GM11168 (cell line): ENCODE measurements around the gene TBC1D12.

Experiments
- in situ Hi-C: fragments of 300-500 bp; cut with MboI; formaldehyde crosslinking; loops from one replicate; pipeline ENCODE4 v1.12.0; 2022; ENCODE audit warnings: low sequenced_read_pairs; ENCODE audit not compliant: unreplicated experiment

The TBC1D12 gene

DNA sequence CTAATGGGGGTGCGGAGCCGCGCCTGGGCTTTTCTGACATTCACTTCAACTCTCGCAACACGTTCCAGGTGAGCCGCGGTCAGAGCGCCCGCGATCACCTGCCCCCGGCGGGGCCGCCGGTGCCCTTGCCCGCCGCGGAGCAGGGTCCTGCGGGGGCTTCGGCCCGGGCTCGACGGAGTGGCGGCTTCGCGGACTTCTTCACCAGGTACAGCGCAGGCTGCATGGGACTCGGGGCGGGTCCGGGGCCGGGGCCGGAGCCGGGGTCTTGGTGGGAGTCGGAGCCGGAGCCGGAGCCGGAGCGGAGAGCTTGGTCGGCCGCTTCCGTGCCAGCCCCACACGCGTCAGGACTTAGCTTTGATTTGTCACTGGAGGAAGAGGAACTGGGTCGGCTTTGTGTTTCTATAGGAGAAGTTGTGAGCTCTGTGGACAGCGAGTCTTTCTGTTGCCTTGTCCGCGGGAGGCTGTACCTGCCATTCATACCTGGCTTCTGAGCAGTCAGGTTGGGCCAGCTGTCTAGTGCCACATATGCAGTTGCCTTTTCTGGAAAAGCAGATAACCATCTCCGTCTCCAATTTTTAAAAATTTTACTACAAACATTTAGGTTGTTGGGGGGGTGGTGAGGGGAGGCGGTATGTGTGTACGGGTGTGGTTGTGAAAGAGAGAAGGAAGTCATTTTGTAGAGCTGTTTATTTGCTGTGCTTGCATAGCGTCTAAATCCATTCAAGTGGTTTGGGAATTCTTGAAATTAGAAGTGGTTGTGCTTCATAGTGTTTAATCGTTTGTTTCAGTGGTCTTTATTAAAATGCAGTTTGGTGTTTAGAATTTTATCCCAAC is 1.3 kb downstream of the TBC1D12 start:
- in situ Hi-C loops = no loop called here

DNA sequence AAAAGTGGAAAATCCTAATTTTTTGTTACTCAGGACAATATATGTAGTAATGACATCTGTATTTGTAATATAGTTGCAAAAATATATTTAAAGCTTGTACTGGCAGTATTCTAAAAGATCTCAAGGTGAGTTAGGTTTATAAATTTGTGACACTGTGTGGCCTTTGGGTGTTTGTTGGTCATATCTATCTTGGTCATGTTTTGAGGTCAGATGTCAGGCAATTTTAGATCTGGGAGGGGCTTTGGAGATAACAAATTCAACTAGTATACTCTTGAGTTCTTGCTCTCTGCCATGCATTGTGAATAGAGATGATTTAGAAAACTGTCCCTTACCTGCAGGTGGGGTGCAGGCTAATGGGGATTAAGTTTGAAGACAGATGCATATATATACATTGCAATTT is 3.1 kb downstream of the TBC1D12 start:
- in situ Hi-C loops = no loop called here

DNA sequence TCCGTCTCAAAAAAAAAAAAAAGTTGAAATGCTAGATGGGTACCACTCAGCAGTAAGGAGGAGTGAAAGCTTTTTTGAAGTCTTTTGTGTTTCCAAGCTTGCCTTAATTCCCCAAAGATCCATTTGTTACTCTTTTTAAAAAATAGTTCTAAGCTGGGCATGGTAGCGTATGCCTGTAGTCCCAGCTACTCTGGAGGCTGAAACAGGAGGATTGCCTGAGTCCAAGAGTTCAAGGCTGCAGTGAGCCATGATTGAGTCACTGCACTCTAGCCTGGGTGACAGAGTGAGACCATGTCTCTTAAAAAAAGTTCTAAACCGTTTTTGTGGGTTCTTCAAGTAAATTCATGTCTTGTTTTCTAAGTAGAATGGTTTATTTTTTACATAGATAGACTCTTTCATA is 5.3 kb downstream of the TBC1D12 start:
- in situ Hi-C loops = no loop called here

DNA sequence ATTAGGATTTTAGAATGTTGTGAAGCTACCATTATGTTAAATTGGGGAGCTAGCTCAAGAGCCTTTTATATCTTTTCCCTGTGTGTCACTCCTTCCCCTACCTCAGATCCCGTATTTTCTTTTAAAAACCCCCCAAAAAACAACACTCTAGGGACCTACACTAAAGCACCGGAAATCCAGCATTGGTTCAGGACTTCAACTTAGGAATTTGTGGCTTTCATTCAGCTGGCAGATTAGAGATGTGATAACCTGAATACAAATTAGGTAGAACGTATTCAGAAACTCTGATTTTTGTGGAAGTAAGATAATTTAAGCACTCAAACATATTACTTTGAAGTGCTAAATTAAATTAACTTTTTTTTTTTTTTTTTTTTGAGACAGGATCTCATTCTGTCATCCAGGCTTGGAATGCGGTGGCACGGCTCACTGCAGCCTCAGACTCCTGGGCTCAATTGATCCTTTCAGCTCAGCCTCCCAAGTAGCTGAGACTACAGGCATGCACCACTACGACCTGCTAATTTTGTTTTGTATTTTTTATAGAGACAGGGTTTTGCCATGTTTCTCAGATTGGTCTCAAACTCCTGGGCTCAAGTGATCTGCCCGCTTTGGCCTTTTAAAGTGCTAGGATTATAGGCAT is 6.8 kb downstream of the TBC1D12 start:
- in situ Hi-C loops = no loop called here

DNA sequence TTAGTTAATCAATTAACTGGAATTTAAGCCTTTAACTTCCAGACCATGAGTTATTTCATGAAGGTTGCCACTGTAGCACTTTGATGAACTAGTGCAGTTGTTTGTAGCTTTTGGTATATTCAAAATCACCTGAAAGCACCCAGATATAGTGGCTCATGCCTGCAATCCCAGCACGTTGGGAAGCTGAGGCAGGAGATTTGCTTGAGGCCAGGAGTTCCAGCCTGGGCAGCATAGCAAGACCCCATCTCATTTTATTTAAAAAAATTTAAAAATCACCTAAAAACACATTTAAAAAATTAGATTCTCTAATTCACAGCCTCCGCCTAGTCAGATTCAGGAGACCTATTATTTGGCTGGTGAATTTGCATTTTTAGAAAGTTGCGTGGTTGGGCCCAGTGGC is 9.0 kb downstream of the TBC1D12 start:
- in situ Hi-C loops = no loop called here

DNA sequence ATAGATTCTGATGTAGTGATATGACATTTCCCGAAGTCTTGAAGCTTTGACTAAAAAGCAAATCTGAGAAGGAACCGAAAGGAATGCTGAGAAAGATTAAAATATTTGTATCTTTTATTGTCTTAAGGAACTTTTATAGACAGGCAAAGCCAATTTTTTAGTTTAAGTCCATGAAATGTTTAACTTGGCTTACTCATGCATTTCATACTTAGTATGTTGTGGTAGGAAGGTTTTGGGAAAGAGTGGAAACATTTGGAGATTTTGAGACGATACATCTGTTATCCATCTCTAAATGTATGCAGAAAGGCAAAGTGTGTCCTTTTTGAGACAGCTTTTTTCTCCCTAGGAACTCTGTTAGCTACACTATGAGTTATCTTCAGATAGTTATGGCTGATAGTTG is 10.1 kb downstream of the TBC1D12 start:
- in situ Hi-C loops = no loop called here

DNA sequence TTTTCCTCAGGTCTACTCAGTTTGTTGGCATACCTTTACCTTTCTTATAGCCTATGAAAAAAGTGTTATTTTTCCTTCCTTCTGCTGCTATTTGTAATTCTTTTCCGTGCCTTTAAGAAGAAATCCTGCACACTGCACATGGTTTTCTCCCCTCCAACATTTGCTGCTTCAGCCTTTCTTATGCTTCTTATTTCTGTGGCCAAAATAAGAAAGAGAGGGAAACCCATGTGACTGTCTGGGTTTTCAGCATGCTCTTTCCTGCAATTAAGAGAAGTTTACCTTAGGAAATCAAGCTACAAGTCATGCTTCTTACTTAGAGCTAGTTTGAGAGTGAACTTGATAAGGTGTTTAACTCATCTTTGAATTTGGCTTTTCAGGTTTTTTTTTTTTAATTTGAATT is 11.0 kb downstream of the TBC1D12 start:
- in situ Hi-C loops = no loop called here

DNA sequence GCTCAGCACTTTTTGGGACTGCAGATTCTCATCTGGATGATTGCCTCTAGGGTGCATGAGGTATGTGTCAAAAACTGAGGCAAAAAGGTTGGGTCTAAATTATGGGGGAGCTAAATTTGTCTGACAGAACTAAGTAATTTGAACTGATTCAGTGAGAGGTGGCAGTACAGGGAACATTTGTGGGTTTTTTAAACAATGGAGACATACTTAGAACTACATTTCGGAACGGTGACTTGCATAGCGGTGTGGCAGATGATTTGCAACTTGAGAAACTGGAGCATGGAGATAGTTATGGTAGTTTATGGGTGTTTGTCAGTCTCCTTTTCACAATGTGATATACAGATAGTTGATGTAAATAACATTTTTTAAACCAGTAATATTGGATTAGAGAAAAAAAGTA is 14.6 kb downstream of the TBC1D12 start:
- in situ Hi-C loops = no loop called here

DNA sequence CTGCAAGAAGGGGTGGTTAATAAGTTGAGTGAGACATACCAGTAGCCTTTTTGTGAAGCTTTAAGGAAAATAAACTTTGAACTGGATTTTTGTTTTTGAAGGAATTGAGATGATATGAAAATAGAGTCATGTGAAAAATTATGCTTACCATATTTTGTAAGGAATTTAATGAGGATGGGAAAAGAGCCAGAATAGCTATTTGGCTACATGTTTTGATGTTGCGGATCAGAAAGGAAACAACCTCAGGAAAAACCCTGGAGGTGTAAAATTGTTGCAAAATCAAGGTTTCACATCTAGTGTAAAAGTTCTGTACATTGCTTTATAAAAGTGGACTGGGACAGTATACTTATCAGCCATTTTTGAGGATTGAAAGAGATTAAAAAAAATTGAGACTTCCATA is 15.0 kb downstream of the TBC1D12 start:
- in situ Hi-C loops = no loop called here

DNA sequence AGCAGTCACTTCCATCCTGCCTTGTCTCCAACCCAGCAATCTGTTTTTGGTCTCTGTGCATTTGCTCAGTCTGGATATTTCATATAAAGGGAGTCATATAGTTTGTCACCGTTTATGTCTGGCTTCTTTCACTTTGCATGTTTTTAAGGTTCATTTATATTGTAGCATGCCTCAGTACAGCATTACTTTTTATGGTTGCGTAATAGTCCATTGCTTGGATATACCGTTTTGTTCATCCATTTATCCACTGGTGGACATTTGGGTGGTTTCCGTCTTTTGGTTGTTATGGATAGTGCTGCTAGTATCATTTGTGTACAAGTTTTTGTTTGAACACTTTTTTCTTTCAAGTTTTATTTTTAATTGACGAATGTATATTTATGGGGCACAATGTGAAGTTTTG is 18.2 kb downstream of the TBC1D12 start:
- in situ Hi-C loops = no loop called here

DNA sequence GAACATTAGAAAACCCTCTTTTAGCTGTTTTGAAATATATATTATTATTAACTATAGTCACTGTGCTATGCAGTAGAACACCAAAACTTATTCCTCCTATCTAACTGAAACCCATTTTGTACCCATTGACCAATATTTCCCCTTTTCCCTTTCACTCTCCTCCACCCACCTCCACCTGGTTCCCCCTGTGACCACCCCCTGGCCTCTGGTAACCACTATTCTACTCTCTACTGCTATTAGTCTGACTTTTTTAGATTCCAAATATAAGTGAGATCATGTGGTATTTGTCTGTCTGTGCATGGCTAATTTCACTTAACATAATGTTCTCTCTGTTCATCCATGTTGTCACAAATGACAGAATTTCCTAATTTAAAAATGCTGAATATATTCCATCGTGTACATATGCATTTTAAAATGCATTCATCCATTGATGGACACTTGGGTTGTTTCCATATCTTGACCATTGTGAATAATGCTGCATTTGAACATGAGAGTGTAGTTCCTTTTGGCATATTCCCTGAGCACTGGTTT is 18.7 kb downstream of the TBC1D12 start:
- in situ Hi-C loops = no loop called here

DNA sequence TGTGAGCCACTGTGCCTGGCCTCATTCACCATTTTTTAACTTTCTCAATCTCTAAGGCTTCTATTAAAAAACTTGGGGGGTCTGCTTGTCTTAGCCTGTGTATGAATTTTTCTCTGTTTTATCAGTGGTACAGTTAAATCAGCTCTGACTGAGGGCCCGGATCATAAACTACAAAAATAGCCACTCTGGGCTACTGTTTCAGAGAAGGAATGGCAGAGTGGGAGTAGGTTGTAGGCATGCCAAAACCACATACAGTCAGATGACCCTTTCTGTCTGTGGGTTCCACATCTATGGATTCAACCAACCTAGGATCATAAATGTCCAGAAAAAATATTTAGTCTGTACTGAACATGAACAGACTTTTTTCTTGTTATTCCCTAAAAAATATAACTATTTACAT is 21.3 kb downstream of the TBC1D12 start:
- in situ Hi-C loops = no loop called here

DNA sequence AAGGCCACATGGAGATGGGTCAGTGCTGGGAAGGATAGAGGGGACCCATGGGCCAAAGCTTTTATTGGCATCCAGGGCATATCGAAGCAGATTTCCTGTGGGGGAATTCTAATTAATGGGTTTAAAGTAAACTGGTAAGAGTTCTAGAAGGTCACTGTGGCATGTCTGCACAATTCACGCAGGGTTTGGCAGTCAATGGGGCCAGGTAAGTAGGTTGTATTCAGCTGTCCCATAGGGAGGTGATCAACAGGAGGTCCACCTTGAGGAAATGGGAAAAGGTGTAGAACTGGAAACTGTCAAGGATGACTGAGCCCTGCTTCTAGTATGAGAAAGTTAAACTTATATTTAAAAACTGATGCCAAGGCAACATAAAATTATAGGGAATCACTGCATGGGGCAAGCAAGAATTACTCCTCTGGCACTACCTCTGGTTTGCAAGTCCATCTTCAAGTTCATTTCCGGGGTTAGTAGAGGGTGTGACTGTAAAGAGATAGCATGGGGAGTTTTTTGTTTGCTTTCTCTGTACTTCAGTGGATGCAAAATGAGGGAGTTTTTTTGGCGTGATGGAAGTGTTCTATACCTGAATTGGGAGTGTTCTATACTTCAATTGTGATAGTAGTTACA is 22.5 kb downstream of the TBC1D12 start:
- in situ Hi-C loops = no loop called here

DNA sequence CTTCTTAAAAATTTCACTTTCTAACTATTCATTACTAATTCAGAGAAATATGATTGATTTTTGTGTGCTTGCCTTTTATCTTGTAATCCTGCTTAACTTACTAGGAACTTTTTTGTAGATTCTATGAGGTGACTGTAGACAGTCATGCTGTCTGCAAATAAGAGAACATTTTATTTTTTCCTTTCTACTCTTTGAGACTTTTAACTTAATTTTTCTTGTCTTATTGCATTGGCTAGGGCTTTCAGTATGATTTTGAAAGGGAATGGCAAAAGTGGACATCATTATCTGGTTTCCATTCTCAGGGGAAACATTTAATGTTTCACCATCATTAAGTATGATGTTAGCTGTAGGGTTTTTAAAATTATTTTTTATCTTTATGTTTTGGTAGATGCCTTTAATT is 23.6 kb downstream of the TBC1D12 start:
- in situ Hi-C loops = no loop called here

DNA sequence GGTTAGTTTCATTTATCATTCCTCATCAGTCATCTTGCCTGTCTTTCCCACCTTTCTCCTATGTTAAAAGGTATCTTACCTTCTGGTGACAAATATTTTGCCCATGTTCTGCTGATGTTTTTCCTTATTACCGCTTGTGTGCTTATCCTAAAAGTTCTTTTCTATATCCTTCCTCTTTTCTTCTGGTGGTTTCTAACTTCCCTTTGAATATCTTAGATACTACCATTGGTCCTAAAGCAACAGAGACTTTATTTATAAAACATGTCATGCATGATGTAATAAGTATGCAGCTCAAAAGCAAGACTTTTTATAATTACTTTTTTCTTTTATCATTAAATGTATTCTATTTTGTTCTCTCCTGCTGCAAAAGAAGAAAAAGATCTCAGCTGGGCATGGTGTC is 24.8 kb downstream of the TBC1D12 start:
- in situ Hi-C loops = no loop called here

DNA sequence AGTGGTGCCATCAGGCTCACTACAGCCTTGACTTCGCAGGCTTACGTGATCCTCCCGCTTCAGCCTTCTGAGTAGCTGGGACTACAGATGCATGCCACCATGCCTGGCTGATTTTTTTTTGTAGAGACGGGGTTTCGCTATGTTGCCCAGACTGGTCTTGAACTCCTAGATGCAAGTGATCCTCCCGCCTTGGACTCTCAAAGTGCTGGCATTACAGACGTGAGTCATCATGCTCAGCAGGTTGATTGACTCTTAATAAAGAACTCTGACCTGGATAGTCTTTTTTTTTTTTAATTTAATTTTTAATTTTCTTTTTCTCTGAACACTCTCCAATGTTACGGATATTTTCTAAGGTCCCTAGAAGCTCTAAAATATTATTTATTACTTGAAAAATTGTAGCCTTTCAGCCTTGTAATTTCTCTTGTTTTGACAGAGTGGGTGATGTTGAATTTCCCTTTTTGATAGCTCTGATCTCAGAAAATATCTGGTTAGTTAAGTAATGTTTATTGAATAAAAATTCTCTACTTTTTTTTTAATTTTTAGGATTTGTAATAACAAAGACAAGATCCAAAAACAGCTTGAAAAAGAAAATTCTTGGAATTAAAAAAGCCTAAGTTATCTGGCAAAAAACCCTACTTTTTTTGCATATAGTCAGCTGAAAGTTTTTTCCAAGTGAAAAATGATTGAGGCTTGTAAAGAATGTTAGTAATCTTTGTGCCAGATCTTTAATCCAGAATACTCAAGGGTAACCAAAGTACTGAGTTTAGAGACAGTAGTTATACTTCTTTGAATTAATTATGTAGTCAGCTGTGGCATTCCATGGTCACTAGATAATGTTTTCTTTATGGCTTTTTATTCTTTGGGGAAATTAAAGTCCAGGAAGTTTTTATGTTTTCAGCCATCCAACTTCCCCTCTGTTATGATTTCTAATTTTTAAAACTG is 26.7 kb downstream of the TBC1D12 start:
- in situ Hi-C loops = no loop called here

DNA sequence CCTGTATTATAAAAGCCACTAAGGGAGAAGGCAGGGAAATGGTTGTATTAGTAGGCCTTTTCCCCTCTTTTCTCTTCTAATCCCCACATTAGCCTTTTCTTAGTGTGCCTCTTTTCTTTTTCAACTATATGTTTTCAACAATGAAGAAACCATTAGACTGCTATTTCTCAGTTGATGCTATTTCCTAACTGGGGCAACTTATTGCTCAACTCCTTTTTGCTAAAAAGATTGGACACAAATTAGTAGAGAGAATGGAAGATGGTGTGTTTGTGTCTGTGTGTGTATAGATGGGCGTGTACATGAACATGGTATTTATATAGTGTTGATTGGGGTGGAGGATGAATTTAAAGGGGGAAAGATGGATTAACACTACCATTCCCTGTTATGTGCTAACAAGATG is 28.4 kb downstream of the TBC1D12 start:
- in situ Hi-C loops = no loop called here

DNA sequence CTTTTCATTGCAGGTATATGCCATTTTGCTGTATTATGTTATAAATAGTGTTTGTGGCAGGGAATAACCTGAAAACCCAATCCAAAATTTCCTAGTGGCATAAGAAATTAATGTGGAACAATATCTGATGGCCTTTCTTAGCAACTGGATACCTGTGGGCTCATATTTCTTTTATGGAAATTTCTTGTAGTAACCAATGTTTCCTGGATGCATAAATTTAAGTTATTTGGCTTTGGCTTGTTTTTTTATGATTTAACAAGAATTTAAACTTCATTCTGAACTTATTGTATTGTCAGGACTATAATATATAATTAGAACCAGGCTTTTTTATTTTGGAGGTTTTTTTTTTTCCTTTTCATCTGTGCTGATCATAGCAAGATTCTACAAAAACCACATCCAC is 30.1 kb downstream of the TBC1D12 start:
- in situ Hi-C loops = no loop called here

DNA sequence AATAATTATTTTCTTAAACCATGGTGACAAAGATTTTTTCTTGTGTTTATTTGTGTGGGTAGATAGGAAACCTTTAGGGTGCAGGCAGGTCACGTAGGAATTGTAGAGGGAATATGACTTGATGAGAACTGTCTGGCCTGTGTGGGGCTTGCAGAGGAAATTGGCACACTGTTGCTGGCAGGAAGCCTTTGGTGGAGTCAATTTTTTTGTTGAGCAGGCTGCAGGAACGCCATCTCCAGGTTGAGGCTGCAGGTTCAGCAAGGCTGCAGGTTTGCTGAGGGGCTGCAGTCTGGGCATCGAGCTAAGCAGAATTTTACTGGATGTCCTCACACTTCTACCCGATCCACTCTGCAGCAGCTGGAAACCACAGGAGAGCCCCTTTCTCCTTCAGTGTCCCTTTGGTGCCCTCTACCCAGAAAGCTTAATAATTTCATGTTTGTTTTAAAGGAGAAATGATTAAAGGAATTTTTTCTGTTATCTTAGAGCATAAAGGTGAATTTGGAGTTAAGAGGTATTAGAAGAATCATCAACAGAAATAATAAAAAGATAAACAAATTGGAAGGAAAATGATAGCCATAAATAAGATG is 37.0 kb downstream of the TBC1D12 start:
- in situ Hi-C loops = no loop called here

DNA sequence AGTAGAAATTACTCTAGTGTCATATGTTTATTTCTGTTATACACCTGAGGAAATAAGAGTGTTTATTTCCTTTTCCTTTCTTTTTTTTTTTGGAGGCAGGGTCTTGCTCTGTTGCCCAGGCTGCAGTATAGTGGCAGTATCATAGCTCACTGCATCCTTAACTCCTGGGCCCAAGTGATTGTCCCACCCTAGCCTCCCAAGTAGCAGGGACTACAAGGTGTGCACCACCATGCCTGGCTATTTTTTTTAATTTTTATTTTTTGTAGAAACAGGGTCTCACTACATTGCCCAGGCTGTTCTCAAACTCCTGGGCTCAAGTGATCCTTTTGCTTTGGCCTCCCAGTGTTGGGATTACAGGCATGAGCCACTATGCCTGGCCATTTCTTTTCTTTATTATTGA is 37.8 kb downstream of the TBC1D12 start:
- in situ Hi-C loops = loop anchor here (10.0 kb wide), 1 partner anchor 155 kb away; no protein-coding TSS in a partner anchor
